Activated CD8-positive, alpha-beta memory T cell treated with anti-CD3 and anti-CD28 coated beads for 24 hours (primary cell): ENCODE results near the gene KIF1B.
A peak's percentile ranks its signal among the peaks of the same experiment; 100 is the strongest.

ENCODE experiments used
- DNase-seq: peaks from one replicate; pipeline ENCODE4 v3.0.0-alpha.2; 2020

KIF1B gene

DNA sequence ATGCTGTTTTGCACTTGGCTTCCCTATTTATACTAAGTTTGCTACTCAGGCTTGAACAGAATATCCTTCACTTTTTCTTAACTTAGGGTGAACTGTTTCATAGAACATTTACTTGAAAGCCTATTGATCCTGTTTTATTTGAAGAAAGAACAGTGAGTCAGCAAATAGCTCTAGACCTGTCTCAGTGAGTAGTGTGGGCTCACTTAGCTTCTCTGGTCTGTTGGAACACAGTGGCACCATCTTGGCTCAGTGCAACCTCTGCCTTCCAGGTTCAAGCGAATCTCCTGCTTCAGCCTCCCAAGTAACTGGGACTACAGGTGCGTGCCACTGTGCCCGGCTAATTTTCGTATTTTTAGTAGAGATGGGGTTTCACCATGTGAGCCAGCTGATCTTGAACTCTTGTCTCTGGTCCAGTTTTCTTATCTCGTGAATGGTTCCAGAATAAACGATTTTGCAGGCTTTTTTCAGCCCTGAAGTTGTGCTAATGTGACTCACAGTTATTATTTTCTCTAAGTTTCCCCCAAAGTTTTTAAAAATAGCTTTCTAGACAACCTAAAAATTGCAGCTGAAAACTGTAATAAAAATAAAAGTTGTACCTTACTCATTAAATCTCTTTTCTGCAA lies 76.8 kb downstream of the KIF1B start:
- no peak for DNase-seq

GRCh38 chr1:10288029-10288615 lies 77.8 kb downstream of the KIF1B start:
- no peak for DNase-seq

DNA sequence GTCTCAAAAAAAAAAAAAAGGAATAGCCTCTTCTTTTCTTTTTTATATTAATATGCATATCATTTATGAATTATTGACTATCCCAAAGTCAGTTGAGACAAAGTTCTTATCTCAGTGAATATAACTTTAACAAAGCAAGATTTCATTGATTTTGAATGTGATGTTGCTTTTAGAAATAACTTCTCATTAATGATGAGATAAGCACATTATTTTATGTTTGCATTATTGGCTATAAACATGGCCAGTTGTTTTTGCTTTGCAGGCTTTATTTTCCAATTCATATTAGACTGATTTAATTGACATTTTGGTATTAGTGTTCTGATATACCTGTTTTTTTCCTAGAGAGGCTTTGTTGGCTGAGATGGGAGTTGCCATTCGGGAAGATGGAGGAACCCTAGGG lies 81.3 kb downstream of the KIF1B start:
- no peak for DNase-seq

- no peak for DNase-seq
Measured at GRCh38 chr1:10292188-10292587, 81.8 kb downstream of the KIF1B start.

- DNase-seq, result no peak
Measured at GRCh38 chr1:10295481-10296085, 85.2 kb downstream of the KIF1B start.

- no peak for DNase-seq
Measured at GRCh38 chr1:10299151-10299550, 88.8 kb downstream of the KIF1B start.

GRCh38 chr1:10302416-10302815 lies 92.0 kb downstream of the KIF1B start:
- DNase-seq, result no peak

DNA sequence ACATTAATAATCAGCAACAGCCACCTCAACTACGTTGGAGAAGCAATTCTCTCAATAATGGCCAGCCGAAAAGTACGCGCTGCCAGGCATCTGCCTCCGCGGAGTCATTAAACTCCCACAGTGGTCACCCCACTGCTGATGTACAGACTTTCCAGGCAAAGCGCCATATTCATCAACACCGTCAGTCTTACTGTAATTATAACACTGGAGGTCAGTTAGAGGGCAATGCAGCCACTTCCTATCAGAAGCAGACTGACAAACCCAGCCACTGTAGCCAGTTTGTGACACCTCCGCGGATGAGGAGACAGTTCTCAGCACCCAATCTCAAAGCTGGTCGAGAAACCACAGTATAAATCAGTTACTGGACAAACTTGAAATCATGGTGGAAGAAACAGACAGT lies 93.9 kb downstream of the KIF1B start:
- no peak for DNase-seq

- no peak for DNase-seq
Measured at GRCh38 chr1:10306435-10306834, 96.1 kb downstream of the KIF1B start.

- no peak for DNase-seq
Measured at GRCh38 chr1:10308001-10308400, 97.6 kb downstream of the KIF1B start.

DNA sequence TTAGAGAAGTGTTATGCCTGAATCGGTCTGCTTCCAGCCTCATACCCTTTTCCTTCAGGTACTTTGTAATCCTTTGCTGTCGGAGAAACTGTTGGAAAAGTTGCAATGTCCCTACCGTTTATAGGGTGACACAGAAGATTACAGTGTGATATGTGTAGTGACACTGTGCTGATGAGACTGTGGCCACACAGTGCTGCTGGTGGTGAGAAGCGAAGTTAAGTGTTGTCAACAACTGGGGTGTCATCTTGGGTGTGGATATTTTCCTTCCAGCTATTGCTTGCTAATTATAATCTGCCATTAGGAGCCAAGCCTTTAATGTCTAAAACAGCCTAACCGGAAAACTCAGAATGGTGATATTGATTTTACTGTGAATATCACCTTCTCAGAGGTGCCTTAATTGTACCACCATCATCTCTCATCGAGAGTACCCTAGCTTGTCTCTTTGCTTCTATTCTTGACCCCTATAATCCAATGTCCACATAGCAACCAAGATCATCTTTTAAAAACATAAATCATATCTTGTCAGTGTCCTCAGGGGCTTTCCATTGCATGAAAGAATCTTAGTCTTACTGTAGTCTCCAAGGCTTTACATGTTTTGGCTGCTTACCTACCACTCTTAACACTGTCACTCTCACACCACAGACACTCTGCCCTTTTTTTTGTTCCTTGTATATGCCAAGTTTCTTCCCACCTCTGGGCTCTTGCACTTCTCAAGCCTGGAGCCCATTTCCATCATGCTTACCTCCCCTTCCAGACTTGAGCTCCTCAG lies 99.1 kb downstream of the KIF1B start:
- DNase-seq, result no peak

GRCh38 chr1:10316752-10317151 lies 106.4 kb downstream of the KIF1B start:
- DNase-seq, result no peak

- no peak for DNase-seq
Measured at GRCh38 chr1:10319750-10320149, 109.4 kb downstream of the KIF1B start.

DNA sequence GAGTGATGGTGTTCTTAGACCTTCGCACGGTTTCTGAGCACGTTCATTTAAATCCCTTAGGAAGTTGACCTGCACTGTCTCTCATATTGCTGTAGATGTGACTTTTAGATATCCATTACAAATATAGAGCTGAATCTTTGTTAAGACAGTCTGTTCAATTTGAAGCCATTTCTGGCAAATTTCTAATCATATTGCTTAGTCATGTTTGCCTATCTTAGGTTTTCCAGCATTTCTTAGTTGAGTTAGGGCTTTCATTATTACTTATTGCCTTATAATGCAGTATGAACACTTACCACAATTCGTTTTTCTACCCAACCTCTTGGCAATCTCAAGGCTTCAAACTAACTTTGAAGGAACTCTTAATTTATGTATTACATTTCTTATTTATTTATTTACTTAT lies 110.0 kb downstream of the KIF1B start:
- DNase-seq, result no peak

DNA sequence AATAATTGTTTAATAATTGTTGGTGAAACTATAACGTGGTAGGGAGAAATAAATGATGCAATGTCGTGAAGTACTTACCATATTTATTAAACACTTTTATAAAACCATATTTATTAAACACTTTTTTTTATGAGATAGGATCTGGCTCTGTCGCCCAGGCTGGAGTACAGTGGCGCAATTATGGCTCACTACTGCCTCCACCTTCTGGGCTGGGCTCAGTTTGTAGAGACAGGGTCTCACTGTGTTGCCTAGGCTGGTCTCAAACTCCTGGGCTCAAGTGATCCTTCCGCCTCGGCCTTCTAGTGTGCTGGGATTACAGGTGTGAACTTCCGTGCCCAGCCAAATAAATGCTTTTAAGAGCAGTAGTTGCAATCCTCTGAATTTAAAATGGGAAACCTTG lies 112.5 kb downstream of the KIF1B start:
- no peak for DNase-seq

GRCh38 chr1:10324627-10325026 lies 114.3 kb downstream of the KIF1B start:
- DNase-seq, result no peak

GRCh38 chr1:10325521-10325920 lies 115.2 kb downstream of the KIF1B start:
- DNase-seq, result no peak

DNA sequence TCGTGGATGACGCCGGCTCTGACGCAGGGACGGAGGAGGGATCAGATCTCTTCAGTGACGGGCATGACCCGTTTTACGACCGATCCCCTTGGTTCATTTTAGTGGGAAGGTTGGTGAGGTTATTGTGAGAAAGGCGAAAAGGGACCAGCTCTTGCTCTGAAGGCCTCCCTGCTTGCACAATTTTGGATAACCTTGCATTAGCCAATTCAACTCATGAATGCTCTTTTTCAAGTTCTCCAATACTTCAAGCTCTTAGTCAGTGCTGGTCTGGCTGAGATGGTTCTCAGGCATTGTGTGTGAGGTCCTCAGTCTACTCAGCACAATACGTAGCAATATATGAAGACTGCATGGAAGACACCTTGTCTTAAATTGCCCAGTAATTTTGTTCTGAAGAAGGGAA lies 115.9 kb downstream of the KIF1B start:
- no peak for DNase-seq

DNA sequence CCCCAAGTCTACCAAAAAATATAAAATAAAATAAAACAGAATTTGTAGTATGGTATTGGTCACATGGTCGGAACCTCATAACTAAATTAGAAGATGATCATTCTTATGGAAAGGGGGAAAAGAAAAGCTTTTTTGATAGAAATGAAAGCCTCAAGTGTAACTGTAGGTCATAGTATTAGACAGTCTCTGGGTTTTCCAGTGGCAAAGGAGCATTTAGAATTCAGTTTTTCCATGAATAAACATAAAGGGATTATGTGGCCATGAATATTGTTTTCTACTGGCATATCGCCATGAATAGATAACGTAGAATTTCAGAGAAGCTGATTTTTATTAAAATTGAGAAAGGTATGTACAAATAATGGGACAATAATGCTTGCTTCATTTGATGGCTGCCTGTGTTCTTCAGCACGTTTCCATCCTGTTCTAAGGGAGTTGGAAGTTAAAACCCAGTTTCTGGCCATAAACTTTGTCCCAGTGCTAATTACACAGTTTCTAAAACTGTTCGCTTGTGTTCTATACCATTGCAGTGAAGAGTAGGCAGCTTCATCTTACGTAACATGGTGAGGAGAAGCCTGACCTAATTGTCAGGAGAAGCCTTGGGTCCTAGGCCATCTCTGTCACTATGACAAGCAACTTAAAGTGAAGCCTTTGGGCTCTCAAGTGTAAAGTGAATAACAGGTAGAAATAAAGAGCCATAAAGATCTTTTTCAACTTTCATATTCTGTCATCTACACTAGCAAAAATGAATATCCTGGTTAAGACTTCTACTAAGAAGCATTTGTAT lies 118.0 kb downstream of the KIF1B start:
- DNase-seq, result no peak

DNA sequence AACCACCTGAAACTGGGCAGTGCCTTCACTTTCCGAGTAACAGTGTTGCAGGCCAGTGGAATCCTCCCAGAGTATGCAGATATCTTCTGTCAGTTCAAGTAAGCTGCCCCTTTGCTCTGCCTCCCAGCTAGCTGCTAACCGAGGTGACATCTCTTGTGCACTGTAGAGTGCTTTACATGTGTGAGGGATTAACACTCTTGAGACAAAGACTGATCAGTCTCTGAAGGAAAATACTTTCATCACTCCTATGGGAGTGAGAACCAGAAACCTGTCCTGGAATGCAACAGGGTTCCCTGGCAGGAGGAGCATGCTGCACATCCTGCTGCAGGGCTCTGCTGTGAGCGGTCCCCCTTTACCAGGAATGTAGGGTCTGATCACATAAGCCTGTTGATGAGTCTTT lies 127.1 kb downstream of the KIF1B start:
- no peak for DNase-seq

DNA sequence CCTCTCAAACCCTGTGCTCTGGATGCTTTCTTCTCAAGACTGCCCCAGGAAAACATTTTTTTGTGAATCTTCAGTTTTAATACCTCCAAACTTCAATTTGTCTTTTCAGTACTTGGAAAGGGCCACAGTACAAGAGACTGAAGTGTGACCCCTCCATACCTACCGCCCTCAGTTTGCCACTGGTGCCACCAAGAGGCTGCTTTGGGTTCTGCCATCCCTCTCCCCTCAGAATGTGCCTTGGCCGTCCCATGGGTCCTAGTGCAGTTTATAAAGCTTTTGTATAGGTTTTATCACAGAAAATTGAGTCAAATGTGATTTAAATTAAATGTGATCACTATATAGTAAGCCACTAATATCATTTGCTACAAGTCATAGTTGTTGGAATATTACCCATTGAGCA lies 127.7 kb downstream of the KIF1B start:
- peak; percentile 61 for DNase-seq

GRCh38 chr1:10338611-10339010 lies 128.2 kb downstream of the KIF1B start:
- no peak for DNase-seq

- DNase-seq, result no peak
Measured at GRCh38 chr1:10339036-10339567, 128.7 kb downstream of the KIF1B start.
